ENCODE measurements around the gene IQCH. TPM values are rescaled to one million over a fixed set of nuclear protein-coding genes. Genes with fewer than 3 reads are reported as not detected.

The IQCH gene
- polyA plus RNA-seq, 3 donors = 0.03 TPM; not detected in 2

- intact Hi-C loops (cut with micrococcal nuclease) = loop anchor here (2.0 to 10.0 kb wide), 2 partner anchors 21 to 313 kb away; partner anchors contain the start of gene MAP2K5 (in 1 of the 2)
- Histone ChIP-seq H3K4me3 (replicated peaks in 1 of 3; ENCODE audit: low read depth in 2 of 3, low read length in 3 of 3) (peak overlapping the region; percentile 66 to 88 (median 67)), H3K4me2 (replicated peaks; ENCODE audit: extremely low read depth, low read length, poor library complexity, severe bottlenecking) (peak overlapping the region; percentile 95), H3K79me2 (ENCODE audit: insufficient read depth, low read length) (peaks cover 49% of the 10 kb centered on the region), H3K27ac (ENCODE audit: low read depth in 1 of 2, low read length in 2 of 2) (peak overlapping the region; percentile 90 to 98), H4K20me1 (ENCODE audit: insufficient read depth, low read length) (no peaks in the 10 kb centered on the region), H3K9ac (ENCODE audit: insufficient read depth, low read length, poor library complexity, severe bottlenecking) (peak overlapping the region; percentile 93), H3K9me3 (replicated peaks in 1 of 2; ENCODE audit: control insufficient read depth in 1 of 2, insufficient read depth in 1 of 2, low read length in 2 of 2) (no peaks in the 10 kb centered on the region), H3K4me1 (ENCODE audit: control insufficient read depth in 1 of 2, insufficient read depth in 2 of 2, low read length in 2 of 2) (peaks cover 26 to 44% of the 10 kb centered on the region in 2 donors), H3K36me3 (replicated peaks in 1 of 2; ENCODE audit: control insufficient read depth in 1 of 2, insufficient read depth in 2 of 2, low read length in 2 of 2) (peaks cover 3 to 12% of the 10 kb centered on the region in 2 donors), H3K27me3 (ENCODE audit: control insufficient read depth in 2 of 2, insufficient read depth in 2 of 2, low read length in 2 of 2) (no peaks in the 10 kb centered on the region), H2AFZ (ENCODE audit: insufficient read depth, low read depth, low read length, poor library complexity, severe bottlenecking) (peak overlapping the region; percentile 86)
- peak overlapping the region; percentile 95 to 97 (median 96) for H3K27ac Mint-ChIP-seq
- TF ChIP-seq, protein P1, sequence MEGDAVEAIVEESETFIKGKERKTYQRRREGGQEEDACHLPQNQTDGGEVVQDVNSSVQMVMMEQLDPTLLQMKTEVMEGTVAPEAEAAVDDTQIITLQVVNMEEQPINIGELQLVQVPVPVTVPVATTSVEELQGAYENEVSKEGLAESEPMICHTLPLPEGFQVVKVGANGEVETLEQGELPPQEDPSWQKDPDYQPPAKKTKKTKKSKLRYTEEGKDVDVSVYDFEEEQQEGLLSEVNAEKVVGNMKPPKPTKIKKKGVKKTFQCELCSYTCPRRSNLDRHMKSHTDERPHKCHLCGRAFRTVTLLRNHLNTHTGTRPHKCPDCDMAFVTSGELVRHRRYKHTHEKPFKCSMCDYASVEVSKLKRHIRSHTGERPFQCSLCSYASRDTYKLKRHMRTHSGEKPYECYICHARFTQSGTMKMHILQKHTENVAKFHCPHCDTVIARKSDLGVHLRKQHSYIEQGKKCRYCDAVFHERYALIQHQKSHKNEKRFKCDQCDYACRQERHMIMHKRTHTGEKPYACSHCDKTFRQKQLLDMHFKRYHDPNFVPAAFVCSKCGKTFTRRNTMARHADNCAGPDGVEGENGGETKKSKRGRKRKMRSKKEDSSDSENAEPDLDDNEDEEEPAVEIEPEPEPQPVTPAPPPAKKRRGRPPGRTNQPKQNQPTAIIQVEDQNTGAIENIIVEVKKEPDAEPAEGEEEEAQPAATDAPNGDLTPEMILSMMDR (IDR thresholded peaks at IDR 0.05) = no peak
- peaks cover 28% of the 10 kb centered on the region for H3K4me1 Mint-ChIP-seq
- DNase-seq = peak in 2 of 3 donors; percentile 12 to 20
- peak overlapping the region; percentile 91 to 92 for H3K4me3 Mint-ChIP-seq
- no peaks in the 10 kb centered on the region for H3K9me3 Mint-ChIP-seq
- H3K36me3 Mint-ChIP-seq = peaks cover 5 to 7% of the 10 kb centered on the region in 2 donors
- WGBS (ENCODE audit: insufficient coverage) = 1% methylated on average over 12 of the region's 23 CpGs
- H3K27me3 Mint-ChIP-seq (ENCODE audit: low read depth in 3 of 3) = no peaks in the 10 kb centered on the region
Measured at GRCh38 chr15:67521783-67522568, 267.4 kb downstream of the IQCH start.

- TF ChIP-seq, protein P1 (IDR thresholded peaks at IDR 0.05) = no peak
- Mint-ChIP-seq H3K4me3 (no peak overlapping the region), H3K9me3 (no peaks in the 10 kb centered on the region), H3K27ac (peak overlapping the region in 1 of 7 donors; percentile 46), H3K4me1 (peaks cover 28% of the 10 kb centered on the region), H3K36me3 (peaks cover 9 to 13% of the 10 kb centered on the region in 2 donors), H3K27me3 (ENCODE audit: low read depth in 3 of 3) (no peaks in the 10 kb centered on the region)
- Histone ChIP-seq H3K4me3 (replicated peaks in 1 of 3; ENCODE audit: low read depth in 2 of 3, low read length in 3 of 3) (no peak overlapping the region), H2AFZ (ENCODE audit: insufficient read depth, low read depth, low read length, poor library complexity, severe bottlenecking) (no peak overlapping the region), H3K27ac (ENCODE audit: low read depth in 1 of 2, low read length in 2 of 2) (no peak overlapping the region), H3K9me3 (replicated peaks in 1 of 2; ENCODE audit: control insufficient read depth in 1 of 2, insufficient read depth in 1 of 2, low read length in 2 of 2) (no peaks in the 10 kb centered on the region), H3K4me1 (ENCODE audit: control insufficient read depth in 1 of 2, insufficient read depth in 2 of 2, low read length in 2 of 2) (peaks cover 26 to 42% of the 10 kb centered on the region in 2 donors), H3K36me3 (replicated peaks in 1 of 2; ENCODE audit: control insufficient read depth in 1 of 2, insufficient read depth in 2 of 2, low read length in 2 of 2) (peaks cover 10 to 26% of the 10 kb centered on the region in 2 donors), H3K27me3 (ENCODE audit: control insufficient read depth in 2 of 2, insufficient read depth in 2 of 2, low read length in 2 of 2) (no peaks in the 10 kb centered on the region), H3K9ac (ENCODE audit: insufficient read depth, low read length, poor library complexity, severe bottlenecking) (no peak overlapping the region), H4K20me1 (ENCODE audit: insufficient read depth, low read length) (no peaks in the 10 kb centered on the region), H3K79me2 (ENCODE audit: insufficient read depth, low read length) (peaks cover 49% of the 10 kb centered on the region), H3K4me2 (replicated peaks; ENCODE audit: extremely low read depth, low read length, poor library complexity, severe bottlenecking) (no peak overlapping the region)
- intact Hi-C loops (cut with micrococcal nuclease) = loop anchor here (10.0 kb wide), 1 partner anchor 311 kb away; no protein-coding TSS in a partner anchor
- WGBS (ENCODE audit: insufficient coverage) = no CpG with 5 or more reads among the region's 1 CpG
- no peak for DNase-seq
Measured at GRCh38 chr15:67523330-67523729, 268.7 kb downstream of the IQCH start.
